Lung (tissue), 12 donors: ENCODE results near the gene GPRIN3. TPM values are rescaled to one million over a fixed set of nuclear protein-coding genes. Genes with fewer than 3 reads are reported as not detected.
"Not testable (repeated sequence)": the region's sequence is repeated elsewhere in the genome, so short reads cannot be mapped to it uniquely, and the experiment has no call there.

Source experiments
- ATAC-seq: fragments of 200-7000 bp; cut with Tn5 transposase; one replicate; pipeline ENCODE4 v1.9.1; 2020; ENCODE audit warnings: moderate number of reproducible peaks; ENCODE audit not compliant: insufficient read depth, low FRiP score
- DNase-seq, 3 donors: peaks; one replicate each; pipeline ENCODE4 v3.0.0-alpha.2; 2013 to 2017
- H3K27ac ChIP-seq, 2 donors: one replicate each; pipeline ENCODE4 v1.5.1; 2013; ENCODE audit warnings: mild to moderate bottlenecking in 2 of 2, moderate library complexity in 2 of 2, control low read depth in 1 of 2, inconsistent platforms in 1 of 2, low read depth in 1 of 2, low read length in 1 of 2
- H3K27me3 ChIP-seq, 3 donors: one replicate each; pipeline ENCODE4 v1.5.1; 2013; ENCODE audit warnings: low read length in 2 of 3; ENCODE audit not compliant: control insufficient read depth in 3 of 3, insufficient read depth in 3 of 3
- H3K36me3 ChIP-seq, 4 donors: one replicate each; pipeline ENCODE4 v1.5.1; 2013; ENCODE audit warnings: low read length in 4 of 4, mild to moderate bottlenecking in 1 of 4, moderate library complexity in 1 of 4; ENCODE audit not compliant: control insufficient read depth in 4 of 4, insufficient read depth in 4 of 4
- H3K4me1 ChIP-seq, 5 donors: one replicate each; pipeline ENCODE4 v1.5.1; 2013; ENCODE audit warnings: low read length in 5 of 5, mild to moderate bottlenecking in 2 of 5, moderate library complexity in 1 of 5; ENCODE audit not compliant: control insufficient read depth in 5 of 5, insufficient read depth in 5 of 5
- H3K4me3 ChIP-seq: one replicate; pipeline ENCODE4 v1.5.1; 2013; ENCODE audit warnings: mild to moderate bottlenecking, control low read depth, moderate library complexity
- H3K9ac ChIP-seq, 2 donors: one replicate each; pipeline ENCODE4 v1.5.1; 2013; ENCODE audit warnings: low read length in 2 of 2, control low read depth in 1 of 2; ENCODE audit not compliant: insufficient read depth in 1 of 2
- H3K9me3 ChIP-seq, 4 donors: one replicate each; pipeline ENCODE4 v1.5.1; 2013; ENCODE audit warnings: low read length in 3 of 4, mild to moderate bottlenecking in 1 of 4, moderate library complexity in 1 of 4; ENCODE audit not compliant: control insufficient read depth in 4 of 4, insufficient read depth in 3 of 4
- WGBS, 2 donors: extraction: QIAGEN DNeasy Blood & Tissue Kit; methylation state at CpG; one replicate each; pipeline ENCODE4 v1.1.7; 2013; 5-methylcytosine and 5-hydroxymethylcytosine counted together
- polyA plus RNA-seq, 2 donors: library from polyadenylated mRNA; stranded (reverse); fragments of 200-250 nt; gene quantifications; one replicate each; pipeline ENCODE4 v1.2.1, GENCODE V29; 2013
- total RNA-seq, 2 donors: library from RNA; depleted of rRNA in 1 of 2; stranded (reverse); fragments of >200 nt in 1 of 2; gene quantifications; one replicate each; pipeline ENCODE4 v1.2.1, GENCODE V29; 2014 to 2021
- TF ChIP-seq, protein P1 (sequence below): IDR thresholded peaks from 2 replicates; pipeline ENCODE4 v1.5.1; 2012; ENCODE audit warnings: mild to moderate bottlenecking; ENCODE audit errors: control extremely low read depth, extremely low read depth
- donor health status: control.
- donor health status: control.
- donor health status: Bipolar disorder and iron deficiency.
- donor health status: healthy.
- donor health status: DM: yes; HTN: yes; CAD: no.

Gene GPRIN3
- total and polyA plus RNA-seq, 4 donors = 1.6 to 14.4 (median 4.3) TPM

DNA sequence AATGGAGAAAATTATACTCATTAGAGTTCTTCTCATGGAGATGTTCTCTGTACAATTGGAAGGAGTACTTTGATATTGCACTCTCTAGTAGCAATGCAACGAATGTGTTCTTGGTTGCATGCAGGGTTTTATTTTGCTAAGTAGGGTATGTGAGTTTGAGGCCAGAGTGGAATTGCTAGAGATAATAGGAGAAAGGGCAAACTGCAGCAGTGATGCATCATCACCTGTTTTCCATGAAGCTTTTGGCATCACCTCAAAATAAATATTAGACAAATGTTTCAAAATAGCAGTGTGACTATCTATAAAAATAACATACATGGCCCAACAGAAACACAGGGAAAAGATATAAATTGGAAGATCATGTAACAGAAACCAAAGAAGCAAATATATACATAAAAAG, 103.0 kb downstream of the GPRIN3 start:
- H3K27me3 ChIP-seq = no peaks in the 10 kb centered on the region
- no peaks in the 10 kb centered on the region for H3K4me1 ChIP-seq
- H3K36me3 ChIP-seq = no peaks in the 10 kb centered on the region
- no peaks in the 10 kb centered on the region for H3K9me3 ChIP-seq
- no peak overlapping the region for H3K27ac ChIP-seq
- 76 to 87% methylated on average over 1 of the region's 1 CpG for WGBS, 2 donors
- DNase-seq (no peak), ATAC-seq (no peak)
- TF ChIP-seq, protein P1, sequence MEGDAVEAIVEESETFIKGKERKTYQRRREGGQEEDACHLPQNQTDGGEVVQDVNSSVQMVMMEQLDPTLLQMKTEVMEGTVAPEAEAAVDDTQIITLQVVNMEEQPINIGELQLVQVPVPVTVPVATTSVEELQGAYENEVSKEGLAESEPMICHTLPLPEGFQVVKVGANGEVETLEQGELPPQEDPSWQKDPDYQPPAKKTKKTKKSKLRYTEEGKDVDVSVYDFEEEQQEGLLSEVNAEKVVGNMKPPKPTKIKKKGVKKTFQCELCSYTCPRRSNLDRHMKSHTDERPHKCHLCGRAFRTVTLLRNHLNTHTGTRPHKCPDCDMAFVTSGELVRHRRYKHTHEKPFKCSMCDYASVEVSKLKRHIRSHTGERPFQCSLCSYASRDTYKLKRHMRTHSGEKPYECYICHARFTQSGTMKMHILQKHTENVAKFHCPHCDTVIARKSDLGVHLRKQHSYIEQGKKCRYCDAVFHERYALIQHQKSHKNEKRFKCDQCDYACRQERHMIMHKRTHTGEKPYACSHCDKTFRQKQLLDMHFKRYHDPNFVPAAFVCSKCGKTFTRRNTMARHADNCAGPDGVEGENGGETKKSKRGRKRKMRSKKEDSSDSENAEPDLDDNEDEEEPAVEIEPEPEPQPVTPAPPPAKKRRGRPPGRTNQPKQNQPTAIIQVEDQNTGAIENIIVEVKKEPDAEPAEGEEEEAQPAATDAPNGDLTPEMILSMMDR = no peak
- no peak overlapping the region for H3K4me3 ChIP-seq
- no peak overlapping the region for H3K9ac ChIP-seq

DNA sequence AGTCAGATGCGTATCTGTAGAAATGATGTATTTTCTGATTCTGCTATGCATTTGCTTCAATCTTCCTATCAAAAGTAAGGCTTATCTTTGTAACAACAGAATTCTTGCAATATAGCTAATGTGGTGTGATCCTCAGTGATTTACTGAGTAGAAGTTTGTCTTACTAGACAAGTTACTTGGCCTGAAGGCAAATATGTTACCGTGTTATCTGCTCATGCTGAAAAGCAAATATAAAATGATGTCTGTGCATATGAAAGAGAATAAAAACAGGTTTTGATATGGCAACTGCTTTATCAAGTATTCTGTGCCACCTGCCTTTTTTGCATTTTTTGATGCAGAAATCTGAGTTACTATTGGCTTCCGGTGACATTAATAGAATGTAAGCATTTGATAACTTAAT, 103.7 kb downstream of the GPRIN3 start:
- TF ChIP-seq, protein P1 = no peak
- no peak for ATAC-seq
- Histone ChIP-seq H3K9ac (no peak overlapping the region), H3K4me1 (no peaks in the 10 kb centered on the region), H3K36me3 (no peaks in the 10 kb centered on the region), H3K27me3 (no peaks in the 10 kb centered on the region), H3K27ac (no peak overlapping the region), H3K9me3 (no peaks in the 10 kb centered on the region), H3K4me3 (no peak overlapping the region)
- DNase-seq = no peak
- 82 to 95% methylated on average over 3 of the region's 3 CpGs for WGBS, 2 donors

DNA sequence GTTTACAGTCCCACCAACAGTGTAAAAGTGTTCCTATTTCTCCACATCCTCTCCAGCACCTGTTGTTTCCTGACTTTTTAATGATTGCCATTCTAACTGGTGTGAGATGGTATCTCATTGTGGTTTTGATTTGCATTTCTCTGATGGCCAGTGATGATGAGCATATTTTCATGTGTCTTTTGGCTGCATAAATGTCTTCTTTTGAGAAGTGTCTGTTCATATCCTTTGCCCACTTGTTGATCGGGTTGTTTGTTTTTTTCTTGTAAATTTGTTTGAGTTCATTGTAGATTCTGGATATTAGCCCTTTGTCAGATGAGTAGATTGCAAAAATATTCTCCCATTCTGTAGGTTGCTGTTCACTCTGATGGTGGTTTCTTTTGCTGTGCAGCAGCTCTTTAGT, 108.2 kb downstream of the GPRIN3 start:
- 100% methylated on average over 1 of the region's 1 CpG; no CpG with 5 or more reads in 1 of the 2 donors for WGBS, 2 donors
- H3K27me3 ChIP-seq, H3K4me3 ChIP-seq, H3K9ac ChIP-seq, H3K4me1 ChIP-seq, H3K9me3 ChIP-seq, H3K27ac ChIP-seq, H3K36me3 ChIP-seq, ATAC-seq, DNase-seq: not testable (repeated sequence)

DNA sequence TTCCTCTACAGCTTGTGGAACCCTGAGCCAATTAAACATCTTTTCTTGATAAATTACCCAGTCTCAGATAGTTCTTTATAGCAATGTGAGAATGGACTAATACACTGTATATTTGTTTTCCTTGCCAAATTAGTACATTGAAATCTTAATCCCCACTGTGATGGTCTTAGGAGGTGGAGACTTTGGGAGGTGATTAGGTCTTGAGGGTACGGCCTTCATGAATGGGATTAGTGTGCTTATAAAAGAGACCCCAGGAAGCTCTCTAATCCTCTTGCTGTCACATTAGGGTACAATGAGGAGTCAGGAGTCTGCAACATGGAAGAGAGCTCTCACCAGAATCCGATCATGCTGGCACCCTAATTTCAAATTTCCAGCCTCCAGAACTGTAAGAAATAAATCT, 109.7 kb downstream of the GPRIN3 start:
- WGBS, 2 donors = 95 to 97% methylated on average over 2 of the region's 2 CpGs
- Histone ChIP-seq H3K9me3 (no peaks in the 10 kb centered on the region), H3K27ac (no peak overlapping the region), H3K4me1 (no peaks in the 10 kb centered on the region), H3K4me3 (no peak overlapping the region), H3K9ac (no peak overlapping the region), H3K27me3 (no peaks in the 10 kb centered on the region), H3K36me3 (no peaks in the 10 kb centered on the region)
- TF ChIP-seq, protein P1 = no peak
- ATAC-seq = no peak
- DNase-seq = no peak
